ENCODE results near the gene RTKN.

RTKN gene

GRCh38 chr2:74440378-74441169 is 1.2 kb downstream of the RTKN start:
- DNase-seq: peak; percentile 79 to 99 (median 86)
- intact Hi-C loops (cut with DNase I): loop anchor here (2.0 kb wide), 1 partner anchor 14 kb away; the partner anchor contains the start of gene INO80B

DNA sequence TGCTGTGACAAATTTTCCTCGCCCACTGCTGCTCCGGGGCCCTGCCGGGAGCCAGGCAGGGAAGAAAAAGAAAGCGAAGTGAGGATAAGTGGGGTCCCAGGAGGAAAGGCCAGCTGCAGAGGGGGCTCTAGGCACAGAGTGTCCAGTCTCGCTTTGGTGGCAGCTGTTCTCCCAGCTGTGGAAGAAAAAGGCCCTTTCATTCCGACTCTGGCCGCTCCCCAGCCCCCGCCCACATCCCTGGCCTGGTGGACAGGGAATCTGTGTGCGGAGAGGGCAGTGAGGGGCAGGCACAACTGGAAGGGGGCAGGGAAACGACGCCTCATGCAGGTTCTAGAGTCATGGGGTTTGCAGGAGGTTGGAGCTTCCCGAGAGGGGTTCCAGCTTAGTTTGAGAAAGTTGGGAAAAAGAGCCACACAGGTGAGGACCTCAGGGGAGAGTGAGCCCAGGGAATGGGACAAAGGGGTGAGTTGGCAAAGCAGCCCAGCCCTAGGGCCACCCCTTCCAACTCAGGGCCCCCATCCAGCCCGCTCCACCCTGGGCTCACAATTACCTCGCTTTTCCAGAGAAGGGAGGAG is 1.8 kb downstream of the RTKN start:
- intact Hi-C loops (cut with DNase I): loop anchor here (2.0 kb wide), 1 partner anchor 15 kb away; the partner anchor contains the start of gene INO80B
- peak; percentile 77 to 98 (median 90) for DNase-seq

GRCh38 chr2:74439373-74439772 is 2.4 kb downstream of the RTKN start:
- intact Hi-C loops (cut with DNase I): no loop called here
- peak in 2 of 10 donors; percentile 66 to 75 for DNase-seq

- peak in 1 of 10 donors; percentile 11 for DNase-seq
- intact Hi-C loops (cut with DNase I): no loop called here
Measured at GRCh38 chr2:74438248-74438647, 3.5 kb downstream of the RTKN start.

DNA sequence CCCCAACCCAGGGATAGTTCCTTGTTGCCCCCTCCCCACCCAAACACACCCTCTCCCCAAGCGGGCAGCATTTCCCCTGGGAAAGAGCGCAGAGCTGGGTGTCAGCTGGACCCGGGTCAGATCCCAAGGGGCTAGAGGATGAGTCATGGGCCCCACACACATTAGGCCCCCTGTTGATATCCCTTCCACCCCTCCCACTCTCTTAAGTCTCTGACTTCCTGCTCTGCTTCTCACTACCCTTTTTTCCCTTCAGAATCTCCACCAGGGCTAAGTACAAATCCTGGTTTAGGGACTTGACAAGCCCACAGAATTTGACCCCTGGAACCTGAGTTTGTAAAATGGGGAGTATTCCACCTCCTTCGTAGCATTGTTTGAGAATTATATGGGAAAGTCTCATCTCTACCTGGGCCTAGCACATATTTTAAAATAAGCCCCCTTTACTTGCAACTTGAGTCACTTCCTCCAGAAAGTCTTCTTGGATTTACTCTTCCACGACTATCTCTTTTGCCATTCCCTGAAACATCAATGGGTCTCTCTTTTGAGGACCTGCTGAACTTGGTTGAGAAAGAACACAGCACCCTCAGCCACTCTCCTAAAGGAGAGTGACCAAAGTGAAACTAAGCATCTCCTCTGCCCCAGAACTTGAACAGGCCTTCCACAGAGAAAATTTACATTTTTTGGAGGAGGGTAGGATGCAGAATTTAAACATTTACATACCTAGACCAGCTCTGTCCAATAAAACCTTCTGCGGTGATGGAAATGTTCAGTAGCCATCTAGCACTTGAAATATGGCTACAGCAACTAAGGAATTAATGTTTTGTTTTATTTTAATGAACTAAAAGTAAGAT is 4.7 kb downstream of the RTKN start:
- DNase-seq: peak in 1 of 10 donors; percentile 34
- intact Hi-C loops (cut with DNase I): no loop called here

GRCh38 chr2:74436111-74436805 is 5.5 kb downstream of the RTKN start:
- peak in 2 of 10 donors; percentile 62 to 82 for DNase-seq
- intact Hi-C loops (cut with DNase I): no loop called here

DNA sequence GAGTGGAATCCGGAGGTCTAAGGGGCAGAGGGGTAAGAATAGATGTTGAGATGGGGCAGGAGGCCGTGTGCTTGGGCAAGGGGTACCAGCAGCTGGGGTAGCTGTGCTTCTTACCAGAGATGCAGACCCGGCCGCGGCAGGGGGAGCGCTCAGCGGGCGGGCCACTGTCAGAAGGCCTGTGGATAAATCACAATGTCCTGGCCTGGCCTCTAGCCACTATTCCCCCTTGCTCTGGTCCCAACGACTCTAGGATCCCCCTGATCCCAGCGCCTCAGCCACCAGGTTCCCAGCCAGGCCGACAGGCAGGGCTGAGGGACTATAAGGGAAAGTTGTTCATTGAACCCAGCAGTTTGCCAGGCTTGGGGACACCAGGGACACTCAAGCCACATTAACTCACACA is 11.2 kb downstream of the RTKN start:
- intact Hi-C loops (cut with DNase I): no loop called here
- DNase-seq: peak in 1 of 10 donors; percentile 79

DNA sequence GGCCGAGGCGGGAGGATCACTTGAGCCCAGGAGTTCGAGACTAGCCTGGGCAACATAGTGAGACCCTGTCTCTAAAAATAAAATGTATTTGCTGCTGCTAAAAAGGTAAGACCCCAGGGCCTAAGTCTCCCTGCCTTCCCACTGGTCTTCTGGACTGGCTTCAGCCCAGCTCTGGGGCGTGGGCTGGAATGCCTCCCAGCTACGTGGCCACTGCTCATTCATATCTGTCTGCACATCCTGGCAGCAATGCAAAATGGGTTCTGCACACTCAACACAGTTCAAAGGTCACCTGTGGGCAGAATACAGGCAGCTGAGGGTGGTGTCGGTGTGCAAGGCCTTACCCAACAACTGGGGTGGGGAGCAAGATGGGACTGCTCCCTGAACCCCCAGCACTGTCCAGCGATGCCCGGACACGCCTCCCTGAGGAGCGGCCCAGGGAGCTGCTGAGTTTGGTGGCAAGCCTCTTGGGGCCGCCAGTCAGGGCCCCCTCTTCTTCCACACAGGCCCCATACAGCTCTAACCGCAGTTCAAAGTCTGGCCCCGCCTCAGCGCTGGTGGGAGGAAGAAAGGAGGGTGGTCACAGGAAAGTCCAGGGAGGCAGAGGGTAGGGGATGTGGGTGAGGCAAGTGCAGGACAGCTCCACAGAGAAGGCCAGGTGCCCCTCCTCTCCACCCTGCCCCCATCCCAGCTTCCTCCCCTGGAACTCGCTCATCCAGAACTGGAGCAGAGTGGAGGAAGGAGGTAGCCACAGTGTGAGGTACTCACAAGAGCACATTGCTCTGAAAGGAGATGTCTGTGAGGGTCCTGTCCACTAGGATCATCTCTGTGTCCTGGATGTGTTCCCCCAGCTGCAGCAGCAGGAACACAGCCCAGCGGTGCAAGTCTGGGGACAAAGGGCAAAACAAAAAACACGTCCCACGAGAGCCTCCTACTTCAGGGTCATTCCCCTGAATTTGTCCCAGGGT is 12.0 kb downstream of the RTKN start:
- intact Hi-C loops (cut with DNase I): no loop called here
- no peak for DNase-seq

DNA sequence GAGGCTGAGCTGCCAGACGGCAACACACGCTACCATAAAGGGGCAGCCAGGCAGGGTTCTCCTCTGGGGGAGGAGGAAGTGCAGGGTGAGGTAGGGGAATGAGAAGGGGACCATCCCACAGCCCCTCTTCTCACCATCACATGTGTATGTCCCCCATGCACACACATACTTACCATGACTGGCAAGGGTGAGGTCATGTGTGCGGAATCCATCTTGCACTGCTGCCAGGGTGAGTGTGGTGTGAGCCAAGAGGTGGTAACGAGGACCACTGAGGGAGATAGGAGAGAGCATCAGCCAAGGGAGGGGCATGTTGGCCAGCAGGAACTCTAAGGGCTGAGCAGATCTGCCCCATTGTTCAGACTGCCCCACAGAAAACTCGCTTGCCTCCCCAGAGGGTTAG is 13.1 kb downstream of the RTKN start:
- DNase-seq: peak in 1 of 10 donors; percentile 39
- intact Hi-C loops (cut with DNase I): no loop called here

DNA sequence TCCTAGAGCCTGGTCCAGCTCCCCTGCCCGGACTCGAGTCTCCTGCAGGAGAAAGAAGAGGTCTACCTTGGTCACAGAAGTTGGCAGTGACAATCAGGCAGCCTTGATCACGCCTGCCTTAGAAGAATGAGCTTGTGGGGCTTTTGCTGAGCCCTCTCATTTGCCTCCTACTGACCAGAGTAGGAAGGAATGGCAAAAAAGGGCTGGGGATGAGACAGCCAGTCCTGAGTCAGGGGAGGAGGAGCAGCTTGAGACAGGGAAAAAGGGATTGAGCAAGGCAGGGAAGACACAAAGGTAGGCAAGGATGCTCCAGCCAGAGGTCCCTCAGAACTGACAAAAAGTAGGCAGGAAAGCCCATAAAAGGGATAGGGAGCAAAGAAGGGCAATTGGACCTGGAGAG is 14.2 kb downstream of the RTKN start:
- intact Hi-C loops (cut with DNase I): no loop called here
- no peak for DNase-seq

DNA sequence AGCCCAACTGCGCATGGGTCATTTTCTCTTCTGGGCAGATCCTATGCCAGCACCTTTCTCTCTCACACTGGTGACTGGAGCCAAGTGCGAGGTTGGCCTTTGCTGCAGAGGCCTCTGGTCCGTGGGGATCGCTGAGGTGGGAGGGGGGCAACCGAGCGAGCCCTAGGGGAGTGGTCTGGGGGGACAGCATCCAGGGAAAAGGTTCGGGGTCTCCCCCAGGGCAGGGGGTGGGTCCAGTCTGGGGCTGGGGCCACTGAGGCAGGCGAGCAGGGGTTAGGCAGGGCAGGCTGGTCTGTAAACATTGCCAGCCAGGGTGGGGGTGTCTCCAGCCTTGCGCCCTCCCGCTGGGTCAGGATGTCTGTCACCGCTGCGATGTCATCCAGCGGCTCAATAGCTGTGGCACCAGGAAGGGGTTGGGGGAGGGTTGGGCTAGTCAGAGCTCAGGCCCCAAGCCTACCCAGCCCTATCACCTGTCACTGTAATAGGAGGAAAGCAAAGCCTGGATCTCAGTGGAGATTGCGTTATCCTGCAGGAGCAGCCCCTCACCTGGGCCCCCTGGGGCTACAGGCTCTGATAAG is 15.5 kb downstream of the RTKN start:
- peak in 1 of 10 donors; percentile 72 for DNase-seq
- intact Hi-C loops (cut with DNase I): no loop called here

GRCh38 chr2:74425523-74425922 is 16.2 kb downstream of the RTKN start:
- intact Hi-C loops (cut with DNase I): no loop called here
- peak in 1 of 10 donors; percentile 52 for DNase-seq

GRCh38 chr2:74424995-74425406 is 16.7 kb downstream of the RTKN start:
- DNase-seq: peak in 2 of 10 donors; percentile 64 to 78
- intact Hi-C loops (cut with DNase I): loop anchor here (5.0 kb wide), 1 partner anchor 32 kb away; the partner anchor contains the start of genes INO80B and WBP1

DNA sequence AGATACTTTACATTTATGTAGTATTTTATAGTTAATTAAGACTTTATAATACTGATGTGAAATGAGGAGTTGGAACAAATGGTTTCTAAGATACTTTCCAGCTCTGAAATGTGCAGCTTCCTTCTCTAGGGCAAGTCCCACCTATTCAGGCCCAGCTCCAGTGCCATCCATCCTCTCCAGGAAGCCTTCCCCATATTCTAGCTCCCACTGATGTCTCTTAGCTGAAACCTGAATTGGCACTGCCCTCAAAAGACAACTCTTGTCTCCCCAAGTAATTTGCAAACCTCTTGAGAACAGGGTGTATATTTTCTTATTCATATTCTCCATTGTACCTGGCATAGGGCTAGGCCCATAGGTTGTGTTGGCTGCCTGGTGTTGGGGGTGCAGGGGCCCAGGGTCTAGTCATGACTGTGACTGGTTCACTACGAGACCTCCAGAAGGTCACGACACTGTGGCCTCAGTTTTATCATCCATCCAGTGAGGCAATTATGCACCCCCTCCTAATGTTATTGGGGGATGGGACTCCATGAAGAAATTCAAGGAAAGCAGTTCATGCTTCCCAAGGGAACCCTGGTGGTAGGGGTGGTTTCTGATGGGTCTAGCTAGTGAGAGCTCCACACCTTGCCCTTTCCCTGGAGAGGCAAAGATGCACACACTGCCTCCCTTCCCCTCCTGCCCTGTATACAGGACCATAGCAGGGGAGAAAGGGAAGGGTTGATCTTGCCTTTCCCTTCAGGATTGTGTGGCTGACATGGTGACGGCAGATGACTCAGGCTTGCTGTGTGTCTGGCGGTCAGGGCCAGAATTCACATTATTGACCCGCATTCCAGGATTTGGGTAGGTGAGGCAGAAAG is 17.4 kb downstream of the RTKN start:
- peak in 2 of 10 donors; percentile 23 to 61 for DNase-seq

DNA sequence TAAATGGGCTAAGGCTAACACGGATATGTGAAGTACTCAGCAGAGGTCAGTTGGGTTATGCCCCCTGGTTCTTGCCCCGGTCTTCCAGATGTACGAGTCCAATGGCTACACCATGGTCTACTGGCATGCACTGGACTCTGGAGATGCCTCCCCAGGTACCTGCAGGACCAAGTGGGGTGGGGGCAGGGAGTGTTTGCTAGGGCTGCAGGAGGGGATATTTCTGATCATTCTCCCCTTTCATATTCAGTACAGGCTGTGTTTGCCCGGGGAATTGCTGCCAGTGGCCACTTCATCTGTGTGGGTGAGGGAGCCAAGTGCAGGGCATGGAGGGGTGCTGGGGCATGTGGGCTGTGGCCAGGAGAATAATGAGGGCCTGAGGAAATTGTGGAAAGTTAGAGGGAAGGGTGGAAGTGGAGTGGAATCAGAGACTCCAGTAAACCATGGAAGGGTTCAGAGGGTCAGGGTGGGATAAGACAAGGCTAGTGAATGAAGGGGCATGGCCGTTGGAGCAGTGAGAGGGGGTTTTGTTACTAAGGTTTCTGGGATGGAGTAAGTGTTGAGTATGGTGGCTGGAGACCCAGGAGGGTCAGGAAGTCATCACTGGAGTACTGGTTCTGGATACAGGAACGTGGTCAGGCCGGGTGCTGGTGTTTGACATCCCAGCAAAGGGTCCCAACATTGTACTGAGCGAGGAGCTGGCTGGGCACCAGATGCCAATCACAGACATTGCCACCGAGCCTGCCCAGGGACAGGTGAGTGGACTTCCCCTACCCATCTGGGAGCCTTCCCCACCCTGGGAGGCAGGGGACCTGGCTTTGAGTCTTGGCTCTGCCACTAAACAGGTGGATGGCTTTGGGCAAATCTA is 18.3 kb downstream of the RTKN start:
- DNase-seq: peak in 3 of 10 donors; percentile 61 to 82 (median 66)
- intact Hi-C loops (cut with DNase I): loop anchor here (5.0 kb wide), 1 partner anchor 34 kb away; the partner anchor contains the start of genes INO80B and WBP1

More for the DNA sequence above, 17.4 kb downstream of the RTKN start:
- intact Hi-C loops (cut with DNase I): loop anchor here (5.0 kb wide), 1 partner anchor 33 kb away; the partner anchor contains the start of genes INO80B and WBP1

GRCh38 chr2:74421221-74421870 is 20.4 kb downstream of the RTKN start, which contains the start of the genes C2orf81 and WDR54:
C2orf81 (minus strand) TSS chr2:74421619; CDS start chr2:74421560, 59 bp downstream.
WDR54 (plus strand) TSS chr2:74421730; CDS start chr2:74422154, 424 bp downstream.
- intact Hi-C loops (cut with DNase I): loop anchor here (5.0 kb wide), 1 partner anchor 36 kb away; the partner anchor contains the start of genes INO80B and WBP1
- DNase-seq: peak; percentile 66 to 98 (median 86)

All from posterior cingulate gyrus (tissue), 11 donors.